HG02759 (cell line): ENCODE results near the gene FRMD4A.
"Not testable (repeated sequence)": the region's sequence is repeated elsewhere in the genome, so short reads cannot be mapped to it uniquely, and the experiment has no call there.

Experiments
- ATAC-seq: cut with Tn5 transposase; IDR thresholded peaks from one replicate; pipeline ENCODE4 v1.9.1; 2021; ENCODE audit warnings: mild to moderate bottlenecking, moderate library complexity; ENCODE audit not compliant: unreplicated experiment

FRMD4A gene

DNA sequence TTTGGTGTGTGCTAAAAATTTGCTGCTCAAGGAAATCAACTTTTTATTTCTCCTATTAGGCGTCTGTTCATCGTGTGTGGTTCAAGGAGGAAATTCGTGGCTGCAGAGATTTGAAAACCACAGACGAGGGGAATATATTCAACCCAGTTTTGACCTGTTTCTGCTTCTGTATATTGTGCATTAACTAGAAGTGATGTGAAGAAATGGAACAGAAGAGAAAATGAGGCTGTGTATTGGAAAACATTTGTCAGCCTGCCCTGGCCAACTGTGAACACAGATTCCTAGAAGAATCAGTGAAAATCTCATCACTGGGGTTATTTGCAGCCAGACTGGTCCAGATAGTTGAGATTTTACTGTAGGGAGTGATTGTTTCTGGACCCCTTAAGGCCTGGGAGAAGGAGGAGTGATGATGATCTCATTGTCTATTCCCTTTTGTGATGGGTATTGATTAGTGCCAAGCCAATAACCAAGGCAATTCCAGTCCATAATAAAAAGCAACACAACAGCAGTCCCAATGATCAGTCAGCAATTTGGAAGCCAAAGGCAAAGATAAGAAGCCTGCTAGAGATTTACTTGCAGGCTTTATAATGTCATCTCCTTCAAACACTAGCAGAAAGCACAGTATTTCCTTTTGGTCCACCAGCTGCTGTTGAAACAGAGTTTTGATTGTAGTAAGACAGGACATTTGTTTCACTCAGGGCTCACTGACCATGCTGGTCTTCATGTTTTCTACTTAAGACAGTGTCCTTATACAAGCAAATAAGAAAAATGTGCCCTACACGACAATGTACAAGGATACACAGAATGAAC is 404.5 kb downstream of the FRMD4A start:
- no peak for ATAC-seq

DNA sequence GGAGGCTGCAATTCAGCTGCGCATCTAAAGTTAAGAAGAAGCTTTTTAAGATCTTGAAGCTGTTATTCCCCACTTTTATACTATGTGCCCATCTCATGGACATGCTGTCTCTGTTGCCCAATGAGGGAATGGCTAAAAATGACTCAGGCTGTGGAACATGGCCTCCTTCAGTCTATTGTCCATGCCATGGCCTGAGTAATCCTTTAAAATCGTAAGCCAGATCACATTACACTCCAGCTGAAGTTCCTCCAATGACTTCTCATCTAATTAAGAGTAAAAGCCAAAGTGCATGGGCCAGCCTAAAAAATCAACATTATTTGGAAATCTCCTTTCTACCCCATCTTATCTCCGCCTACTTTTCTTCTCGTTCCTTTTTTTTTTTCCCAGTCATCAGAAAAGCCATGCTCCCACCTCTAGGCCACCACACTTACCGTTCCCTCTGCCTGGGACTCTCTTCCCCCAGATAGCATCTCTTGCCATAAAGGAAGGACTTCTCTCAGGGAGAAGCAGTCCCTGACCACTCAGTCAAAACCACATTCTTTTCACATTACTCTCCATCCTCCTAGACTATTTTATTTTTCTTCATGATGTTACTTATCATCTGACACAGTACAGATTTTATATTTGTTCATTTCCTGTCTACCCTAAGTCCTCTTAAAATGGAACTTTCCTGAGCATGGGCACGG is 406.5 kb downstream of the FRMD4A start:
- ATAC-seq, result no peak

DNA sequence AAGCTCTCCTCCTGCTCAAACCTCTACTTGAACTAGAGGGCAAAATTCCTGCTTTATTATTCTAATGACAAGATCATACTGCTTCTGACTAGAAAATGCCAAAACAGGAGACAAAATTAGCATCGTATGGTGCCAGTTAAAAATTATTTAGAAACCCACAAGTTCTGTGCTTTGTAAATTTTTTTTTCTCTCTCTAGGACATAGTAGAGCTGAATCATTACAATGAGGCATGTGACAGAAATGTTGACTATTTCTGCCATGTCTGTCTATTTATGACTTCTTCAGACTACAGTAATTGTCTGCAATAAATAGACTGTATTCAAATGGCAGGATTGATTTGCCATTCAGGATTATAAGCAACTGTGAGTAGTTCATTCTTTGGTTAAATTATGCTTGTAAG is 408.1 kb downstream of the FRMD4A start:
- ATAC-seq, result no peak

DNA sequence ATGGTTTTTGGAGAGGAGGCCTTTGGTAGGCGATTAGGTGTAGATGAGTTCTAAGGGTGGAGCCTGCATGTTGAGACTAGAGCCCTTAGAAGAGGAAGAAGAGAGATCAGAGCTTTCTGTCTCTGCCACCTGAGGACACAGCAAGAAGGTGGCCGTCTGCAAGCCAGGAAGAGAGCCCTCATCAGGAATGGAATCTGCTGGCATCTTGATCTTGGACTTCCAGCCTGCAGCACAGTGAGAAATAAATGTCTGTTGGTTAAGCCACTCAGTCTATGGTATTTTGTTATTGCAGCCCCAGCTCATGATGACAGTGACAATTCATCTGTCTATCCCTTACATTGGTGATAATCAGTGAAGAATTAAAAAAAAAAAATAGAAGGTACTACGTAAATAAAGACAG is 408.8 kb downstream of the FRMD4A start:
- ATAC-seq, result no peak

DNA sequence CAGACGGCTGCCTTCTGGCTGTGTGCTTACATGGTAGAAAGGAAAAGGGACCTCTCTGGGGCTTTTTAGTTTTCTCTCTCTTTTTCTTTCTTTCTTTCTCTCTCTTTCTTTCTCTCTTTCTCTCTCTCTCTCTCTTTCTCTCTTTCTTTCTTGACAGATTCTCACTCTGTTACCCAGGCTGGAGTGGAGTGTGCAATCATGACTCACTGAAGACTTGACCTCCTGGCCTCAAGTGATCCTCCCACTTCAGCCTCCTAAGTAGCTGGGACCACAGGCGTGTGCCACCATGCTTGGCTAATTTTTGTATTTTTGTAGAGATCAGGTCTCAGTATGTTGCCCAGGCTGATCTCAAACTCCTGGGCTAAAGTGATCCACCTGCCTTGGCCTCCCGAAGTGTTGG is 409.6 kb downstream of the FRMD4A start:
- not testable (repeated sequence) for ATAC-seq

DNA sequence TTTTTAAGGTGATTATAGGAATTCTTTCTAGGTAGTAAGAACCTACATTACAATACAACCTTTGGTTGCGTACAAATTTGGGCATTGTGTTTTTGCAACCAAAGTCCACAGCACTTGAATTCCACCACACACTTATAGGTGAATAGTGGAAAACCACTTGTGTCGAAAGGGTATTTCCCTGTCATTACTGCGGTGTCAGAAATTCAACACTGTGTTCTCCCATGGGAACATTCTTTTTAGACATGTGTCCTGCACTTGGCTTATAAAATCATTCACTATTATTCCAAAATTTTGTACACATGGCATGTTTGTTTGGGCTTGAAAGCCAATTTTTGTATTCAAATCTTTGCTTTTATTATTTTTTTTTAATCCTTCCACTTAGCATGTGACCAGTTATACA is 410.3 kb downstream of the FRMD4A start:
- no peak for ATAC-seq

DNA sequence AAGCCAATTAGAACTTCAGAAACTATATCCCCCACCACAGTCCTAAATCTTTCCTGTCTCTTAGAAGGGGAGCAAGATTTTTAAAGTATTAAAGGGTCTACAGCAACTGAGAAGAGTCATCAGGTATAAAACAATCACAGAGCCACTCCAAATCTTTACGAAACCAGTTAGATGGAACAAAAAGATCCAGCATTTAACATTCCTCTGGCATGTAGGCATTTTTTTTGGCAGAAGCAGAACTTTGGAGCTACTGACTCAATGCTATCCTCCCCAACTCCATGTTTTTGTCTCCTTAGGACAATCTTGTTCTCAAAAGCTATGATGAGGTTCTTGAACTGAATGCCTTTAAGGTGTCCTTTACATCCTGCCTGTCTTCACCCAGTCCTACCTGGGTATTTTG is 410.7 kb downstream of the FRMD4A start:
- ATAC-seq, result no peak

DNA sequence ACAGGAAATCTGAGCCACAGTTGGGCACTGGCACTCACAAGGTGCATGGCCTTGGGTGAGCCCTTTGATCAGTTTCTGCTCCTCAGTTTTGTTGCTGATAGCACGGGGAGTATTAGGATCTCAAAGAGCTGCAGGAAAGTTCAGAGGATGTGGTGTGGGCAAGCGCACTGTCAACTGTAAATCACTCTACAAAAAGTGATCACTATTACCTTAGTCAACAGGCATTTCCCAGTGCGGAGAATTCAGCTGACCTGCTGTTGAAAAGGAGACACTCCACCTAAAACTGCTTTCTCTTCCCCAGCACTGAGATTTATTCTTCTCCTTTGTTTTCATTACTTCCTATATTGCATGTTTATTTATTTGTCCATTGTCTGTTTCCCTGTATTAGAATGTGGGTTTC is 412.9 kb downstream of the FRMD4A start:
- no peak for ATAC-seq

DNA sequence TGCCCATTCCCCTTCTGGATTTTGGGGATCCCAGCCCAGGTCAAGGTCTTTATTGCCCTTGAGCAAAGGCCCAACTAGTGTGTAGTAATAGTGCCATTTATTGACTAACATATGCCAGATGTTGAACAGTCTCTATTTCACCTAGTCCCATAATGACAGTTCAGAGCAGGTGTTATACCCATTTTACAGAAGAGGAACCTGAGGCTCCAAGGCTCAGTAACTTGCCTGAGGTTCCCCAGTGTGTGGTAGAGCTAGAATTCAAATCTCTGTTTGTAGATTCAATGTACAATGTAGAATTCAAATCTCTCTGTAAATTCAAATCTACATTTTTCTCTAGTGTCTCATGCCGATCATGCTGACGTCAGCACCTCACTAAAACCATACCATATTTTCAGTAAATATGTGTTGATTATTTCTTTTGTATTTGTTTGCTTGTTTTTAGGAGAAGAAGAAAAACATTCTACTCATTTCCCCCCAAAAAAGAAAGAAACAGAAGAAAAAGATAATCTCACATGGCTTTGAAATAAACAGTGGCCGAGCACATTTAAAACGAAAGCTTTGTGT is 414.3 kb downstream of the FRMD4A start:
- ATAC-seq, result no peak

DNA sequence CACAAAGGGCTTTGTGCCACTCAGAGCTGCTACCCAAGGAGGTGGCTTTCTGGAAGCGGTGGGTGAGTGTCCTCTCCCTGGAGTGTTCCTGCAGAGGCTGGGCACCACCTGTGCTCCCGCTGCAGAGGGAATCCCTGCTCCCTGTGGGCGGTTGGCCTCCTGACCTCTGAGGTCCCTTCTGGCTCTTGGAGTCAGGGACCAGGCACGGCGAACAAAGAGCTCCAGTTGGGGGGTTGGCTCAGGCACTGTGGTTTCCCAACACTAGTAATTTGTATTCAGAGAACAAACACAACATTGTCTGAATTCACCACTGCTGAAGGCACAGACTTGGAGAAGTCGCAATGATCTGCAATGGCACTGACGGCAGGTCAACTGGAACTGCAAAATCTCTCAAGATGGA is 415.0 kb downstream of the FRMD4A start:
- ATAC-seq, result no peak

DNA sequence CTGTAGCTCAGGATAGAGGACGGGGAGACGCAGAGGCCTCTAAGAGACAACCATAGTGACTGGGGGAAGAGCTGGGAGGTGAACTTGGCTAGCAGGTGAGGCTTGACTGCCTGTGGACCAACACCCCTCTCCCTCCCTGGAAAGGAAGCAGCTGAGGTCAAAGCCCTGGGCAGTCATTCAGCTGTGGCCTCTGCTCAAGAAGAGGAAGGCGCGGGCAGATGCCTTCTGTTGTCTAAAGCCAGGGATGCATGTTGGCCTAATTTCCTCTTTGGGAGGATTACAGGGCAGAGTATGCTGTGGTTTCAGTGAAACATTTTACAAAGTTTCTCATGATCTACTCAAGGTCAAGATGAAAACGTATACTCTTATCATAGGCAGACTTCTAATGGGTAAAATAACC is 416.8 kb downstream of the FRMD4A start:
- no peak for ATAC-seq

DNA sequence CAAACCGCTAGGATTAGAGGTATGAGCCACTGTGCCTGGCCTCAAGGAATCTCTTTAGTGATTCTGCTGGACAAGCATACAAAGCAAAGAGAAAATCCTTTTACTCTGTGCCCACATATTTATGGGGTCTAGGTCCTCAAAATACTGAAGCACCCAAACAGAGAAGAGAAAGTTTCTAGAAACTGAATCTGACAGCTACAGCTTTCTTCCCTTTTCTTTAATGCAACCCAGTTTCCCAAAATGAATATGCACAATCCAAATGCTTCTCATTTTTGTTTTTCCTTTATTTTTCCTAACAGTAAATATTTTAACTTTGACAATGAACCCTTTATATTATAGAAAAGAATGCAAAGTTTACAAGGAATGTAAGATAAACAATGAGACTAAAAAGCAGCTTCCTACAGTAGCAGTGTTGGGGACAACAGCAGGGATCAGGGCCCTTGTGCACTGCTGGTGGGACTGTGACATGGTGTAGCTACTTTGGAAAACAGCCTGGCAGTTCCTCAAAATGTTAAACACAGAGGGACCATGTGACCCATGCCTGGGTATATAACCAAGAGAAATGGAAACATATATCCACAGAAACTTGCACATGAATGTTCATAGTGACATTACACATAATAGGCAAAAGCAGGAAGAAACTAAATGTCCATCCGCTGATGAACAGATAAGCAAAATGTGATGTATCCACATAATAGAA is 418.8 kb downstream of the FRMD4A start:
- ATAC-seq, result no peak

DNA sequence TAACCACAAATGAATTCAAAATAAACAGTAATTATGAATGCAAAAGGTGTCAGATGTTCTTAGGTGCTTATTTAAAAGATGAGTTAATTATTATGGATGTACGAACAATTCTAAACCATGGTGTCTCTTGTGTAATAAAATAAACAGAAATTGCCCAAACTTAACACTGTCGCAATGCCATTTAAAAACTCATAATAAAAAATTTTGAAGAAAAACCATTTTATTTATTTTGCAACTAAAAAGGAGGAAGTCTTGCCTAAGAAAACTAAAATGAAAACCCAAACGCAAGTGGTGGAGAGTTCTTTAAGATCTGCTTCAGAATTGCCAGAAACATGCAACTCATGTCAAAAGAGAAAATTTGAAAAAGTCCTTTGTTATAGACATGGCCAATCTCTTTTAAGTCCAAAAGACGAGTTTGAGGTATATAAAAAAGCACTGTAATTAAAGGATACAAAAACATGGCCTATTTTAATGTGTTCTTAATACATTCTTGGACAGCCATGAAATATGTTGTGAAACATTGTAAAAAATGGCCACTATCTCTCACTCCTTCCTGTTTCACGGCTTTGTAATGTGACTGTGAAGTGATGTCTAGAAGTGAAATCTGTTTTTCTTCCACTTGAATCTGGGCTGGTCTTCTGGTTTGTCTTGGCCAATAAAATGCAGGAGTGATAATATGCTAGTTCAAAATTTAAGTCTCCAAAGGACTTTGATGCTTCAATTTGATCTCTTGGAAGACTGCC is 421.0 kb downstream of the FRMD4A start:
- no peak for ATAC-seq

DNA sequence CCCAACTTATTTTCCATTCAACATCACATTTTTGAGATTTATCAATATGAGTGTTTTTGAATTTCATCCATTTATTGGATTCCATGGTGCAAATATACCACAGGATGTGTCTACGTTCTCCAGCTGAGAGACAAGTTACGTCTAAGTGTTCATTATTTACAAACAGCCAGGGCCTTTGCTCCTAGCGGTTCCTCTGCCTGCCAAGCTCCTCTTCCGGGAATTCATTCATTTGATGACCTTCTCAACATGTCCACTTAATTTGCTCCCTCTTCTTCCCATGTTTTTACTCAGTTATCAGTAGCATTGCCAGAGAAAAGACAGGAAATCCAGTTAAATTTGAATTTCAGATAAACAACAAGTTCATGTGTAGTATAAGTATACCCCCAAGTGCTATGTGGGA is 422.2 kb downstream of the FRMD4A start:
- no peak for ATAC-seq

DNA sequence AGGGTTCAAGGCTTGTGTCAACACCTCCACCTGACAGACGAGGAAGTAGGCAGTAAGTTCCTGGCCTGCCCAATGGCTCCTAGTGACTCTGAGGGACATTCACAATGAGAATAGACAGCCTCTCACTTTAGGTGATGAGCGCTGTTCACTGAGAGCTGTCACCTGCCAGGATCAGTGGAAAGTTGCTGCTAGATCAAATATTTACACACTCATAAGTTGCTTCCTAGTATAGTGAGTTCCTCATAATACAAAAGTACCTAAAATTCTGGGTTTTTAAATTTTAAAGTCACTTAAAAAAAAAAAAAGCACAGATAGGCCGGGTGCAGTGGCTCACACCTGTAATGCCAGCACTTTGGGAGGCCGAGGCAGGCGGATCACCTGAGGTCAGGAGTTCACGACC is 423.2 kb downstream of the FRMD4A start:
- no peak for ATAC-seq

DNA sequence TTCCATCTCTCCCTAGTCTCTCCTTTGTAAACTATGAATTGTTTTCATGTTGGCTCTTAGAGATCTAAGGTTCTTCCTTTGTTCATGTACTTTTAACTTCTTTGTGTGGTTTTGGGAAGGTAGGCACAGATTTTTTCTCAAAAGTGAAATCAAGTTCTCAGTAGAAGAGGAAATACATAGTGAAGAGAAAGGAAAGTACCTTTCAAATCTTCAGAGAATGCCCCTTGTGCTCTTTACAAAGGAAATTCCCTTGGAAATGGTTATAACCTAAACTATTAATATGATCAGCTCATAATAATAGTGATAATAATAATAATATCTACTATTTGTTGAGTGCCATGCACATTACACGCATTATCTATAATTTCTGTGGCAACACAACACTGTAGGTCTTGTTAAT is 425.4 kb downstream of the FRMD4A start:
- no peak for ATAC-seq

DNA sequence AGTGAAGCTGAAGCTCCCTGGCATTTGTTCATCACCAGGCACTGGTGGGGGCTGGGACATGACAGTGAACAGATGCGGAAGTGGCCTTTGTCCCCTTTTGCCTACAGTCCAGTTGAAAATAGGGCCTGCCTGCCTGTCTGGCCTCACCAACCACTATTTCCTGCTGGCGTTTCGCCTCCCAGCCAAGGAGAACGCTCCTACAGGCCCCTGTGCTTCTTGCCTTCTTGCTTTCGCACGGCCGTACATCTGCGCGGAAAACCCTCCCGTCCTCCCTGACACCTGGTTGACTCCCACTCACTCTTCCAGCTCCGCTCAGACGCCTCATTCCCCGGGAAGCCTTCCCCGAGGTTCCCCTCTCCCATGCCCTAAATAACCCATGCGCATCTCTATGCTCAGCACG is 426.7 kb downstream of the FRMD4A start:
- ATAC-seq, result no peak

DNA sequence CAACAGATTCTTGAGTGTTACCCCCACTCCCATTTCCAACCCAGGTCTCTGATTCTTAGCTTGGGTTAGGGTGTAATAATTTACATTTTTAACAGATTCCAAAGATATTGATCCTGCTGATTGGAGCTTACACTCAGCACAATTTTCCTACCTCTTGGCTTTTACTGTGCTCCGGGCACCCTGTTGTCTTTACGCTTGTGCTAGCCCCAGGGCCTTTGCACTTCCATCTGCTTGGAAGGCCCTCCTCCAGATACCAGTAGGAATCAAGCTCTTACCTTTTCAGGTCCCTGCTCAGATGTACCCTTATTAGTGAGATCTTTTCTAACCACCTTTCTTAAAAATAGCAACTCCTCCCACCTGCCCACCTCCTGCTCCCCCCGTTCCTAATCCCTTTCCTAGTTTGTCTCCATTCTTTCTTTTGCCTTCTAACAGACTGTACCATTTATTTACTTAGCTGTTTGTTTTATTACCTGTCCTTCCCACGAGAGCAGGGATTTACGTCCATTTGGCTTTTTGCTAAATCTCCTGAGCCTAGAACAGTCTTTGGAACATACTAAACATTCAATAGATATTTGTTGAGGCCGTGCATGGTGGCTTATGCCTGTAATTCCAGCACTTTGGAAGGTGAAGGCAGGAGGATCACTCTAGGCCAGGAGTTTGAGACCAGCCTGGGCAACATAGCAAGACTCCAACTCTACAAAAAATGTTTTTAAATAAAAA is 427.7 kb downstream of the FRMD4A start:
- ATAC-seq, result no peak

DNA sequence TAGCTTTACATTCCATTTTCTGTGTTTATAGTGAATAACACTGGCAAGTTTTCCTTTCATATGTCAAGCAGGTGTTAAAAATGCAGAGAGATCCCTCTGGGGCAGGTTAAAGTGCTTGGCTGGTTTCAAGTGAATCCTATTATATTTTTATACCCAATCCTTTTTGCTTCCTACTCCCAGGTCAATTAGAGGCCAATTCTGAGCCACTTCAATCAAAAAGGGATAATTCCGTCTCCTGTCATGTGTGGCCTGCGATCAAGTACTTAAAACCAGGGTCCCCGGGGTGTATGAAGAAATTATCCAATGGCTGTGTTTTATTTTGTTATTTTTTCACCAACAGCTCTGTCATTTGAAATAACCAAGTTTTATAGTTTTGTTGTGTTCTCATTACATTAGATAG is 430.8 kb downstream of the FRMD4A start:
- no peak for ATAC-seq

DNA sequence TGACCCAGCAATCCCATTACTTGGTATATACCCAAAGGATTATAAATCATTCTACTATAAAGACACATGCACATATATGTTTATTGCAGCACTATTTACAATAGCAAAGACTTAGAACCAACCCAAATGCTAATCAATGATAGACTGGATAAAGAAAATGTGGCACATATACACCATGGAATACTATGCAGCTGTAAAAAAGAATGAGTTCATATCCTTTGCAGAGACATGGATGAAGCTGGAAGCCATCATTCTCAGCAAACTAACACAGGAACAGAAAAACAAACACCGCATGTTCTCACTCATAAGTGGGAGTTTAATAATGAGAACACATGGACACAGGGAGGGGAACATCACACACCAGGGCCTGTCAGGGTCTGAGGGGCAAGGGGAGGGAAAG is 434.6 kb downstream of the FRMD4A start:
- ATAC-seq, result not testable (repeated sequence)
